ENCODE results near the gene BATF.

The BATF gene

GRCh38 chr14:75535164-75535898, 13.1 kb downstream of the BATF start:
- DNase-seq (ENCODE audit: low read depth): no peak

DNA sequence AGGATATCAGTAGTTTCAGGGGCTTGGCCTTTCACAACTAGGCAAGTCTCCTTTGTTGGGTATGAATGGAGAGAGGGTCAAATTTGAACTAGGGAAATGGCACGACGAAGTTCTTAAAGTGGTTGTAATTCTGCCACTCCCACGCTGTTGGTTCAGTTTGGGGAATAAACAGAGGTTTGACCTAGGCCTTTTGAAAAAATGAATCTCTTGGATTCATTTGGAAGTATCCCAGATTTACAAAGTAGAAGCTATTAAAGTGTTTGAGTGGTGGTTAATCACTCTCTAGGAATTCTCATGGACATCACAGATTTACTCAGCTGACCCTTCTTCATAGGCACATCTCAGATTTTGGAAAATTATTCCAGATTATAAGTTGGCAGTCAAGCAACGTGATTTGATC, 14.8 kb downstream of the BATF start:
- no peak for DNase-seq (ENCODE audit: low read depth)

- DNase-seq (ENCODE audit: low read depth): no peak
Measured at GRCh38 chr14:75539162-75539560, 16.9 kb downstream of the BATF start.

- DNase-seq (ENCODE audit: low read depth): peak; percentile 56
Measured at GRCh38 chr14:75539561-75540478, 17.6 kb downstream of the BATF start.

GRCh38 chr14:75540479-75540851, 18.2 kb downstream of the BATF start:
- no peak for DNase-seq (ENCODE audit: low read depth)

DNA sequence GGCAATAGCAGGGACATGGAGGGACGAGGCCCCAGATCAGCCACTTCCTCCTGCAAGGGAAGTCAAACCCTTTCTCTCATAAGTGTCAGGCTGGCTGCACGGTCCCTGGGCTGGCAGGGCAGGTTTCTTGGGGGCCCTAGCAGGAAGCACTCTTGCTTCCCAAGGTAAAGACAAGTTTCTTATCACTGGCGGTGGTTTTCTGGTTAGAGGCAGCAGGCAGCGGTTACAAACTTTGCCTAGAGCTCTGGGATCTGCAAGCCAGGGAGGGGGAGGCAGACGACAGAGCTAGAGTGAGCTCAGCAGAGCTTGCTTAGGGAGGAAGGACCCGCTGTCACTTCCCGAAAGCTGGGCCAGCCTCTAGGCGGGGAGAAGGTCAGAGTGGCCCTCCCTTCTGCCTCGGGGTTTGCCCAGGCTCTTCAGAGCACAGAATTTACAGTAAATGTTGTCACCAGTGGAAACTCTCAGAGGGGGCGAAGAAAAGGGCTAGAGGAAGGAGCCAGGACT, 20.4 kb downstream of the BATF start:
- DNase-seq (ENCODE audit: low read depth): peak; percentile 82

GRCh38 chr14:75543253-75543652, 21.0 kb downstream of the BATF start:
- no peak for DNase-seq (ENCODE audit: low read depth)

- no peak for DNase-seq (ENCODE audit: low read depth)
Measured at GRCh38 chr14:75543786-75544185, 21.5 kb downstream of the BATF start.

- DNase-seq (ENCODE audit: low read depth): no peak
Measured at GRCh38 chr14:75545907-75546306, 23.6 kb downstream of the BATF start.

GRCh38 chr14:75547552-75548250, 25.4 kb downstream of the BATF start:
- DNase-seq (ENCODE audit: low read depth): no peak

GRCh38 chr14:75548544-75548943, 26.3 kb downstream of the BATF start:
- DNase-seq (ENCODE audit: low read depth): no peak

- DNase-seq (ENCODE audit: low read depth): no peak
Measured at GRCh38 chr14:75549169-75549568, 26.9 kb downstream of the BATF start.

DNA sequence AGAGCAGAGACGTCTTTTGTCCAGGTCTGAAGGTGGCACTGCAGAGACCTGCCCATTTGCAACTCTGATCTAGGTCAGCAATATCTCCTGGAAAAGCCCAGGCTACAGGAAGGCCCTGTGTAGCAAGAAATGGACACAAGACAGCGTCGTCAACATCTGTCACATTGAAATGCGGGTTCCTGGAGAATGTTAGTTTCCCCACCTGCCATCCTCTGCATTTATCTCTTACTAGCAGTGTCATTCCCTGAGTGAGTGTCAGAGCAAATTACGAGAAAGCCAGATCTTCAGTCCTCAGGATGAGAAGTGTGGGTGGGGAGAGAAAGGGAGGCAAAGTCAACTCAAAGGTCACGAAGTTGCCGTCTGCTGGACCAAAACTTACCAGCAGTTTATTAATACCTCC, 28.8 kb downstream of the BATF start:
- DNase-seq (ENCODE audit: low read depth): no peak

GRCh38 chr14:75553157-75553556, 30.9 kb downstream of the BATF start:
- DNase-seq (ENCODE audit: low read depth): no peak

DNA sequence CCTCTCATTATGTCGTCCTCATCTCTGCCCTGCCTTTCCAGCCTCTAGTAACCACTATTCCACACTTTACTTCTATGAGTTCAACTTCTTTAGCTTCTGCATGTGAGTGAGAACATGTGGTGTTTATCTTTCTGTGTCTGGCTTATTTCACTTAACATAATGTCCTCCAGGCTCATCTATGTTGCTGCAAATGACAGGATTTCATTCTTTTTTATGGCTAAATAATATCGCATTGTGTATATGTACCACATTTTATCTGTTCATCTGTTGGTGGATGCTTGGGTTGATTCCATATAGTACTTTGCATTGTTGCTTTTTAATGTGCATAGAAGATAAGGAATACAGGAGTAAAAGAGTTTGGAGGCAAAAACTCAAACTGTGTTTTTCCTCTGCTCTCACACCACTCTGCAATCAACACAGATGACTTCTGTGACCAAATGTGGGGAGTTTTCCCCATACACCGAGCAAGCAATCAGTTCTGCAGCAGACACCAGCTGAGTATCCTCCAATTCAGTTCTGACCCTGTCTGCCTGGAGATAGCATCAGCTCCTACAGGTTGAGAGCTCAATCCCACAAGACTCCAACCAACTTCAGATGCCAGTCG, 31.6 kb downstream of the BATF start:
- DNase-seq (ENCODE audit: low read depth): no peak

DNA sequence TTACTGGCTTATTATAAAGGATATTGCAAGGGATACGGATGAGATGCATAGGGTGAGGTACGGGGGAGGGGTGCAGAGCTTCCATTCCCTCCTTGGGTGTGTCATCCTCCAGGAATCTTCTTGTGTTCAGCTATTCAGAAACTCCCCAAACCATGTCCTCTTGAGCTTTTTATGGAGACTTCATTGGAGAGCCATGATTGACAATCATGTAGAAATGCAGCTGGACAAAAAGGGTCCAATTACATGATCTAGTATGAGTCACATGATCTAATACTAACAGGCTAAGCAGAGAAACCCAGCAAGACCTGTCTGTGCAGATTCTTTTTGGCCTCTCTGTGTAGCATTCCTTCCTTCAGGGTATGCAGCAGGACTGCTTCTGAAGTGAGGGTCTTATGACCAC, 32.2 kb downstream of the BATF start:
- DNase-seq (ENCODE audit: low read depth): no peak

- no peak for DNase-seq (ENCODE audit: low read depth)
Measured at GRCh38 chr14:75558440-75558839, 36.2 kb downstream of the BATF start.

DNA sequence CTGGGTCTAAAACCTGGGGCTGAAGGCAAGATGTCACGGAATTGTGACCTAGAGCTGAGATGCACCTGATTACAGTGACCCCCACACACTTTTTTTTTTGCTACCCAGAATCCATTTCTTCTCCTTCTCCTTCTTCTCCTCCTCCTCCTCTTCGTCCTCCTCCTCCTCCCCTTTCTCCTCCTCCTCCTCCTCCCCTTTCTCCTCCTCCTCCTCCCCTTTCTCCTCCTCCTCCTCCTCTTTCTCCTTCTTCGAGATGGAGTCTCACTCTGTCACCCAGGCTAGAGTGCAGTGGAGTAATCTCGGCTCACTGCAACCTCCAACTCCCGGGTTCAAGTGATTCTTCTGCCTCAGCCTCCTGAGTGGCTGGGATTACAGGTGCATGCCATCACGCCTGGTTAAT, 36.8 kb downstream of the BATF start:
- no peak for DNase-seq (ENCODE audit: low read depth)

DNA sequence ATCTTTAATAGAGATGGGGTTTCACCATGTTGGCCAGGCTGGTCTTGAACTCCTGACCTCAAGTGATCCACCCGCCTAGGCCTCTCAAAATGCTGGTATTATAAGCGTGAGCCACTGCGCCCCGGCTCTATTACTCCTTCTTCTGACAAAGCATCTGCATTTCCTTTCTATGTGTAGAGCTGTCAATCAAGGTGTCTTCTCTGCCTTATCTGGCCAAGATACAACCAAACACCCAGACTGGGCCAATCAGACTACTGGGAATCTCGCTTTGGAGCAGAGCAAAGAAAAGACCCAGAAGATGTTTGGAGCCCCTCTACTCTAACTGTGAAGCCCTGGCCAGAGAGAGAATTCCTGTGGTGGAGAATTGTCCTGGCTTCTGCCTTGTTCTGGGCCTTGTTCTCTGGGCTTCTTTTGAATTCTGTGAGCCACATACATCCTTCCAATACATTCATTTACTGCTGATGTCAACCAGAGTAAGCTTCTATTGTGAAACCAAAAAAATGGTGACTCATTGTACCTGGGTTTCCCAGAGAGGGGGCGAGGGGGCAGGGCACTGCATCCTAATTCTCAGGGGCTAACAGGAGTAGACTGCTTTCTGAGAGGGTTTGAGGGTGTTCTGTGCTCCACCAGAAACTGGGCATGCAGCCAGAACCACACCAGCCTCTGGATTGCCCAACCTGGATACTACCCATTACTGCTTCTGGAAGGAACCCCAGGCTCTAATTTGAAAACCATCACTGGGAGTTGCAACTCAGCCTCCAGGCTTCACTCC, 37.4 kb downstream of the BATF start:
- no peak for DNase-seq (ENCODE audit: low read depth)

DNA sequence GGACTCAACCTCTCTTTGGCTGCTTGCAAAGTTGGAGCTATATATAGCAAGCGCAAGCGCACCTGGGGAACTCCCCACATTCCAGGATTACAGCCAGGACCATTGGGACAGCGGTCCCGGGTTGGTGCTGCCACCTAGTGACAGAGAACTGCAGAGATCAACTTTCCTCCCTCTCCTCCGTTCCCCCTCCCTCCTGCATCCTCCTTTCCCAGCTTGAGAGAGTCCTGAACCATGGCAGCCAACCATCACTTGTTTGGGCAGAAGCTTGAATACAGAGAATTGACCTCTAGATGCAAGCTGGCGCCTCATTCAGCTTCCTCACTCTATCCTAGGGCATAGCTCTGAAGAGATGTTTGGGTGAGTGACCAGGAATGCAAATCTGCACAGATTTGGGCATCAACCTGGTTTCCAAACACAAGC, 38.8 kb downstream of the BATF start:
- no peak for DNase-seq (ENCODE audit: low read depth)

DNA sequence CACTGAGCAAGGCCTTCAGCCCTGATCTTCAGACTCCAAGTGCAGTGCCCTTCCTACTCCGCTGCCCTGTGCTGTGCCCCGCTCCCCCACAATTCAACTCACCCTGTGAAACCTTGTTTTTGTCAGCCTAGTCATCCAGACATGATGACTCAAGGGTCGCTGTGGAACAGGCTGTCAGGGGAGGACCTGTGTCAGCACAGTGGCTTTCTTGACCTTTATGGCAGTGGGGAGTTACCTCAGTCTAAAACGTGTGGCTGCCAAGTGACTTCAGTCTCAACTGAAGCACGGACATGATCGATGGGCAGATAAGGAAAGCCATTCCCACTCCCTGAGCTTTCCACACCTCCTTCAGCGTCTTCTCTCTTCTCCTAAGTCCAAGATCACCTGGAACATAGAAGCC, 39.8 kb downstream of the BATF start:
- DNase-seq (ENCODE audit: low read depth): no peak

All from stimulated activated CD4-positive, alpha-beta T cell treated with anti-CD3 and anti-CD28 coated beads, Interleukin-2, amount 100 ng/mL, for 4 hours (primary cell).